GM18858 (cell line): Measurements from ENCODE around the gene USP11.

Source experiments
- ATAC-seq: cut with Tn5 transposase; IDR thresholded peaks from one replicate; pipeline ENCODE4 v1.9.1; 2021; ENCODE audit not compliant: unreplicated experiment

Gene USP11

DNA sequence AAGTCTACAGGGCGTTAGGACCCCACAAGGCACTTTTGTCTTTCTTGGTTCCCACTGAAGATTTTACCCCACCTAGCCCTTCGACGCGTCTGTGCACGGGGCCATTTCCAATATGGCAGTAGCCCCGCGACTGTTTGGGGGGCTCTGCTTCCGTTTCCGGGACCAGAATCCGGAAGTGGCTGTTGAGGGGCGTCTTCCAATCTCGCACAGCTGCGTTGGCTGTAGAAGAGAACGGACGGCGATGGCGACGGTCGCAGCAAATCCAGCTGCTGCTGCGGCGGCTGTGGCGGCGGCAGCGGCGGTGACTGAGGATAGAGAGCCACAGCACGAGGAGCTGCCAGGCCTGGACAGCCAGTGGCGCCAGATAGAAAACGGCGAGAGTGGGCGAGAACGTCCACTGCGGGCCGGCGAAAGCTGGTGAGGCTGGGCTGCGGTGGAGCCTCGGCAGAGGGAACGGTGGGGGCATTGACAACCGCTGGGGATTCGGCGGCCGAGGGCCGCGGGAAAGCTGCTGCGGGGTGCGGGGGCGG is at the start of gene USP11:
Gene USP11, plus strand, starts transcription at position 207 of the 530 bp plus-strand sequence. Its CDS starts 35 bp downstream, at position 242.
- ATAC-seq, result peak; percentile 4

DNA sequence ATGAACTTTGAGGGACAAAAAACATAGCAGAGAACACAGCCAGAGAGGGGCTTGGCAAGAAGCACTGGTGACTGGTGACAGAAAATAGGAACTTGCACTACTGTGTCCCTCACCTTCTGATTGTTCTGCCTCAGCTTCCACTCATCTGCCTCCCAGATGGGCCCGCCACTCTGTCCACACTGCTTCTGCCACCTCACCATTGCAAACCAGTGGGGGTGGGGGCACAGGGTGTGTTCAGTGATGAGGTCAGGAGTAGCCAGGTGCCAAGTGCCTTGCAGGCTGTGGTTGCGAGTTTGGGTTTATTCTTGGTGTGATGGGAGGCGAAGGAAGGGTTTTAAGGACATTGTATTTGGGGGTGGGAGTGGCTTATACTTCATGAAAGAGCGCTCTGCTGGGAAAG is 48.3 kb upstream of the USP11 start:
- ATAC-seq, result no peak

DNA sequence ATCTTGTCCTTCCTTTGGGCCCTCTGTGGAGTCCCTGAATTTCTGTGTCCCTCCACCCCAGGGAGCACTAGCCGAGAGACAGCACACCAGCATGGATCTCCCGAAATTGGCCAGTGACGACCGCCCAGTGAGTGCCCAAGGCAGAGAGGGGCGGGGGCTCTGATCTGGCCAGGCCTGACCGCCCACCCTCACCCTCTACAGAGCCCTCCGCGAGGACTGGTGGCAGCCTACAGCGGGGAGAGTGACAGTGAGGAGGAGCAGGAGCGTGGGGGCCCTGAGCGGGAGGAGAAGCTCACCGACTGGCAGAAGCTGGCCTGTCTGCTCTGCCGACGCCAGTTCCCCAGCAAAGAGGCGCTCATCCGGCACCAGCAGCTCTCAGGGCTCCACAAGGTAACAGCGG is 47.6 kb upstream of the USP11 start:
- ATAC-seq, result no peak

DNA sequence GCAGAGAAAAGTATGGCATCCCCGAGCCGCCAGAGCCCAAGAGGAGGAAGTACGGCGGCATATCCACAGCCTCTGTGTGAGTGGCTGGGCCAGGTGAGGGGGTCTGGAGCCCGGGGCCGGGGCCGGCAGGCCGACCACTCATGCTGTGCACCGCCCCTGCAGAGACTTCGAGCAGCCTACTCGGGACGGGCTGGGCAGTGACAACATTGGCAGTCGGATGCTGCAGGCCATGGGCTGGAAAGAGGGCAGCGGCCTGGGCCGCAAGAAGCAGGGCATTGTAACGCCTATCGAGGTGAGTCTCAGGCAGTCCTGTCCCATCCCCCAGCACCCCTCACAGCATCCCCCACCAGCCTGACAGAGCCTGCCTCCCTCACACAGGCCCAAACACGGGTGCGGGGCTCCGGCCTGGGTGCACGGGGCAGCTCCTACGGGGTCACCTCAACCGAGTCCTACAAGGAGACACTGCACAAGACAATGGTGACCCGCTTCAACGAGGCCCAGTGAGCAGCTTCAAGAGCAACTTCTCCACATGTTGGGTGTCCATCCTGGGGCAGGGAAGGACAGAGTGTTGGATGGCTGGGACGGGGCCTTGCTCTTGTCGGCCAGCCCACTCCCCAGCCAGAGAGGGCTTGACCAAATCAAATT is 46.6 kb upstream of the USP11 start:
- no peak for ATAC-seq

DNA sequence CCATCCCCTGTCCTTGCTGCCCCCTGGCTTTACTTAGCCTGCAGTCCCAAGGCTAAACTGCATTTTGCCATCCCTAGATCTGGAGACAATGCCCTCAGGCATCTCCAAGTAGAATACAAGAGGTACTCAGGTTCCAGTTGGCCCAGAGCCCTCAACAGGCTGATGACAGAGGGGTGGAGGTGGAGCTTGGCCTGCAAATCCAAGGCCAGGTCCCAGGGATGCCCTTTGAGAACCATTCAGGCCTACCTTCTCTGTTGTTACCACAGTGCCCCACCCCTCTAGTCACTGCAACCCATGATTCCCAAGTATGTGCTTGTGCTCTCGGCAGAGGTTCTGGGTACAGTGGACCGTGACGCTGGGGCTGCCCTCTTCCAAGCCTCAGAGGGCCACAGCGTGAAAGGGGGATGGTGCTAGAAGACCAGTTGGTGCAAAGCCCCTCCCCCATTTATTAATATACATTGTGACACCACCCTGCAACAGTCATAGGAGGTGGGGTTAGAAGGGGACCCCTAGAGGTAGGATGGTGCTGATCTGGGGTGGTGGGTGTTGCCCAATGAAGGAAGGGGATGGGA is 45.6 kb upstream of the USP11 start:
- no peak for ATAC-seq

DNA sequence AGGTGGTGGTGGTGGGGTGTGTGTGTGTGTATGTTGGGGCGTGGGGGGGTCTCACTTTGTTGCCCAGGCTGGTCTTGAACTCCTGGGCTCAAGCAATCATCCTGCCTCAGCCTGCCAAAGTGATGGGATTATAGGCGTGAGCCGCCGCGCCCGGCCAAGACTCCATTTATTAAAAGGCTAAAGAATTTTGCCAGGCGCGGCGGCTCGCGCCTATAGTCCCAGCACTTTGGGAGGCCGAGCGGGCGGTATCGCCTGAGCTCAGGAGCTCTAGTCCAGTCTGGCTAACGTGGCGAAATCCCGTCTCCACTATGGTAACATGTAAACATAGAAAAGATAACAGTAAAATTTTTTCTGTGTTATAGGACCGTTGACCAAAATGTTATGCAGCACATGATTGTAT is 42.9 kb upstream of the USP11 start:
- no peak for ATAC-seq

DNA sequence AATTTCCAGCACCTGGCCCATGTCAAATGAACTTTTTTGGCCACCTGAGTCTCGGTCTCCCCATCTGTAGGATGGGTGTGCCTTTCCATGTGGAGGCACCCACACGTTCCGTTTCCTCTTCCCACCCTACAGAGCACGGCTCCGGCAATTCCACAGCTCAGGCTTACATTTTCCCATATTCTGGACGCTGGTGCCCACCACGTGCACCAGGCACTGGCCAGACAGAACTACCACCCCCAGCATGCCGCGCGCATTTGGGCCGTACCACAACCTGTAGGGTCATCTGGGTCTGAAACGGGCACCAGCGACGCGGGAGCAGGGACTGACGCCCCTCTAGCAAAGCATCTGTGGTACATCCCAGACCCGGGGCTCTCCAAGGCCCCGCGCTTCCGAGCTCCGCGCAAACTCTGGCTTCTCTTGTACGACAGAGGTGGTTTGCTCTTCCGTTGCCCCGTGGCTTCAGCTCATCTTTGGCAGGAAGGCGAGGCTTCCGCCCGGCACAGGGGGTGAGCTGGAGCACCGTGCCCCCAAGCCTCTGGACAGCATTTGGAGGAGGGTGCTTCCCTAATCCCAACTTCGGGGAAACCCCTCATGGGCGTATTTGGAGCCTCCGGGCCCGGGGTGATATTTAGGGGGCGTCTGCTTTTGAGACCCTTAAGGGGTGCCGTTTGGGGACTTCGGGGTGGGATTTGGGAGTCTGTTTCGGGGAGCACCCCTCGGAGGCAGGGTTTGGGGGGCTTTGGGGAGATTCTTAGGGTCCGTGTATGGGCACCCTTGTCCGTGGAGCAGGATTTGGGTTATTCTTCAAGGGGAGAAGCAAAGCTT is 42.2 kb upstream of the USP11 start:
- peak; percentile 46 for ATAC-seq

DNA sequence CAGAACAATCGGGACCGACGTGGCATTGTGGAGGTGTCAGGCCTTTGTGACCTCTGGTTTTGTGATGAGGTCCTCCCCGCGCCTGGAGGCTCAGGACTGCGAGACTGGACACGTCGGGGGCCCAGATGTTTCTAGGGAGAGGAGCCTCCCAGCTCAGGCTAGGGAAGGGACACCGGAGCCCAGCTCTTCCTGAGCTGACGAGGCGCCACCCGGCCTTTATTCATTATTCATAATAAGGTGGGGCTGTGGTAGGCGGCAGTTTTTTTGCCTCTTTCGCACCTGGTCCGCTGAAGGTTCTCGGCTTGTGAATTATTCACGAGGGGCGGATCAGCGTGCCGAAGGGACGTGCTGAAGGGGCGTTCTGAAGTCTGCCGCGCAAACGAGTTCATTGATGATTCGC is 41.5 kb upstream of the USP11 start:
- no peak for ATAC-seq

DNA sequence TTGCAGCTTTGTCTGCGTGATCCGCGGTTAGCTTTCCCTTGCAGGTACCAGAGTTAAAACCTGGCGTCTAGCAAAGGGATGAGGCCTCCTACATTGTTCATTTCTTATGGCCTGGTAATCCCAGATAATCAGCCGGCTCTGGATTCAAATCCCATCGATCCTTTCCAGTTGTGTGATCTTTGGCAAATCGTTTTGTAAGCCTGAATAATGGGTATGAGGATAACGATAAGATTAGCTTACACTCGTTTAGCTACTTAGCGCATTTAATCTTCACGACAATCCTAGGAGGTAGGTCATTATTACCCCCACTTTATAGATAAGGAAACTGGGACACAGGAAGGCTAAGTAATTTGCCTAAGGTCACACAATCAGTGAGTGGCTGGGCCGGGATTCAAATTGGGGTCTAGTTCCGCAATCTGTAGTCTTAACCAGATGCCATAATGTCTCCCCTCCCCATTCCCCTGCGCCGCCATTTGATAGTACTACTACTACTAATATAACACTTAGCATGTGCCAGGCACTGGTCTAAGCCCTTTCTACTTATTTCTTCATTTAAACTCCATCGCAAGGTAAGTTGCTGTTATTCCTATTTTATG is 40.9 kb upstream of the USP11 start:
- no peak for ATAC-seq

DNA sequence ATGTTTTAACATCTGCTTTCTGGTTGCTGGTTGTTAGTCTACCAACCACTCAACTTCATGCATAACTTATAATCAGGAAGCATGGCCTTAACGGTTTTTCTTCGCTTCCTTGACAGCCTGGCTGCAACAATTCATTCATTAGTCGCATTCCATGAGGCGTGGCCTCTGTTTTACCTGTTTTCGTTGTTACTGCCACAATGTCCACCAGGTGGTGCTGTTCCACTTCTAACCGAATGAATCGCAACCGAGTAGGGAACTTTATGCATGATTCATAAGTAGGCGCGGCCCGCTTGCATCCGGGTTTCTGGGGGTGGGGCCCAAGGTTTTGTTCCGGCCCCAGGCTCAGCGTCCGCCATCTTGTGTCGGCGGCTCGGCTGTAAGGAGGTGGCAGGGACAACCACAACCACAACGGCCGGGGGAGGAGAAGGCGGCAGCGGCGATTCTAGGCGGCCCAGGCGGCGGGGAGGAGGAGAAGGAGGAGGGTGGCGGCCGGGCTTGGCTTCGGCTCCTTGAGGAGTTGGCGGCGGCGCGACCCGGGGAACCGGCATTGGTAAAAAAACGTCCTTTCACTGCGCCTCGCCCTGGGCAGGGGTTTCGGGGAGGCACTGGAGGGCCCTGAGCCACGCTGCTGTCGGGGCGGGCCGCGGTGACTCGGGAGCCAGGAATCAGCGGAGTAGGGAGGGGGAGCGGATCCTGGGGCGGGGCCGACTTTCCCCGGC is 39.2 kb upstream of the USP11 start, which contains the start of gene UBA1:
Gene UBA1, plus strand, starts transcription at position 355 of the 719 bp plus-strand sequence. CDS start 4,974 bp downstream, outside the sequence.
- peak; percentile 71 for ATAC-seq

DNA sequence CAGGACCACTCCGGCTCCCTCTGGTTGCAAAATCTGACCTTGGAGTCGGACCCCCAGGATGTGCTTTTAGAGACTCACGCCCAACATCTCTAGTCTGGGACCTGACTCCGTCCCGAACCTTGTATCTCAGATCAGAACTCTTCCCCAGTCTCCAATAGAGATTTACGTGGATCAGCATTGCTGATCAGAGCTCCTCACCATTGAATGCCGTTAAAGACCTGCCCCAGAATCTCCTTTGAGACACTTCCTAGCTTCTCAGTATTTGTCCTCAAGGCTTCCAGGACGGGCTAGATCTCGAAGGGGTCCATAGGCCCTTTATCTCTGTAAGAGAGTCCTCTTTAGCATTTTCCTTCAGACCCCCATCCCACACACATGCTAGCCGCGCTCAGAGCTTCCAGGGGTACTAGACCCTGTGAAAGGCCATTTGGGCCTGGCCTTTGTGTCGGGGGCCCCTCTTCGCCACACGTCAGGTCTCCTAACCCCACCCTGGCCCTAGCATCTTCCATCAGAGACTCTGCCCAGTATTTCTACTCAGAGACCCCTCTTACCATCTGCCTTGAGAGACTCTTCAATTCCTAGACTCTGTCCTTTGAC is 38.5 kb upstream of the USP11 start:
- ATAC-seq, result no peak

DNA sequence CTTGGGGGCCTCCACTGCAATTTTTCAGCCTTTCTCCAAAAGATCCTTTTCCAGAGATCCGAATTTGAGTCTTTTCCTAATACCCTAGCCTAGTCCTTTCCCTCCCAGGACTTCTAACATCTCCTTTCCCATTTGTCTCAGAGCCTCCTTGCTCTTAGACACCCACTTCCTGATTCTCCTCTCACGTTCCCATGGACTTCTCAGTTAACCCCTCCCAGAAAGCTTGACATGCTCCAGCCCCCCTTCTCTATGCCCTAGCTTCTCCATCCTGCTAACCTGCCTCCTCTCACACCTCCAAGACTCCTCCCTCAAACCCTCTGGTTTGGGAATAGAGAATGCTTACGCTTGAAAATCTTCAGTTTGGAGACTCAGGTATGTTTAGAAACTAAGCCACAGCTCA is 36.7 kb upstream of the USP11 start:
- ATAC-seq, result no peak

DNA sequence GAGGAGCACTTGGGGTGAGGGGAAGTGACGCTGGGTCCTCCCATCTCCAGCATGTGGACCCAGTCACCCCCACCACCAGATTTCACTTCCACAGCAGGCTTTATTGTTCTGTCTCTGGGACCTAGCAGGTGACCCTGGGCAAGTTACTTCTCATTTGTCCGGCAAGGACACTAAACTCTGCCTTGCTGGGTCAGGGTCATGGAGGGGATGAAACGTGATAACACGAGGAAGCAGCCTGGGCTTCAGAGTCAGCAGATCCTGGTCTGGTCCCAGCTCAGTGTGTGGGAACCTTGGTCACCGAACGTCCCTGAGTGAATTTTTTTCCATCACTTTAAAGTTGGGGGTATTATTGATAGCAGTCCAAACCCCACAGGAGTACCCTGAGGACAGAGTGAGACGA is 35.3 kb upstream of the USP11 start:
- ATAC-seq, result no peak

DNA sequence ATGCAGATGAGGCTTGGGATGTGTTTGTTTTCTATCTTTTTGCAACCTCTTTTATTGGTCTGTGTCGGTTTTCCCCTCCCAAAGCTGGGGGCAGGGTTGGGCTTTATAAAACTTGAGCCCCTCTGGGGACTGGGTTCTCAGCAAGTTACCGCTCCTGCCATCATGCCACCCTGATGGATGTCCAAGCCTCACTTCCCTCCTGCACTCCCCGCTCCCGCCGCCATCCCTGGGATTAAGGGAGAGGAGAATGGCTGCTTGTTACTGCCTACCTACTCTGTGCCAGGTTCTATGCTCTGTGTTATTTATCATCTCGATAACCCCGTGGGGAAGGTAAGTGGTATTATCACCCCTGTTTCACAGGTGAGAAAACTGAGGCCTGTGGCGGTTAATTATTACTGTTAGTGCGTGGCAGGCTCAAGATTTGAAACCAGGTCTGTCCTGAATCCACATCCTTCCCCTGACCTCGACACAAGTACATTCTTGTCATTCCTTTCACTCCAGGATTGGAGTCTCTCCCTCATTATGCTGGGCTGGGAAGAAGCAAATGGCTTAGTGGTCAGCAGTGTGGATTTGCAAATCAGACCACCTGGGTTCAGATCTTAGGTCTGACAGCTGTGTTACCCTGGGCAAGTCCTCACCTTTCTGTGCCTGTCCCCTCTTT is 34.7 kb upstream of the USP11 start:
- no peak for ATAC-seq

DNA sequence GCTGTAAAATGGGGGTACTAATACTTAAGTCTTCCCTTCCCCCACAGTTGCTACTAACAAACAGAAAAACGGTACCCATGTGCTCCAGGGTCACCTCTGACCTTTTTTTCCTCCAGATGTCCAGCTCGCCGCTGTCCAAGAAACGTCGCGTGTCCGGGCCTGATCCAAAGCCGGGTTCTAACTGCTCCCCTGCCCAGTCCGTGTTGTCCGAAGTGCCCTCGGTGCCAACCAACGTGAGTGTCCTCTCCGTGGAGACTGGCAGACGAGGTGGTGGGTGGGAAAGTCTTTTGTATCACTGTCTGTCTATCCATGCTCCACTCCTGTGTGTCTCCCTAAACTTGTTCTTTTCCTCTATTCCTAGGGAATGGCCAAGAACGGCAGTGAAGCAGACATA is 34.1 kb upstream of the USP11 start:
- no peak for ATAC-seq

DNA sequence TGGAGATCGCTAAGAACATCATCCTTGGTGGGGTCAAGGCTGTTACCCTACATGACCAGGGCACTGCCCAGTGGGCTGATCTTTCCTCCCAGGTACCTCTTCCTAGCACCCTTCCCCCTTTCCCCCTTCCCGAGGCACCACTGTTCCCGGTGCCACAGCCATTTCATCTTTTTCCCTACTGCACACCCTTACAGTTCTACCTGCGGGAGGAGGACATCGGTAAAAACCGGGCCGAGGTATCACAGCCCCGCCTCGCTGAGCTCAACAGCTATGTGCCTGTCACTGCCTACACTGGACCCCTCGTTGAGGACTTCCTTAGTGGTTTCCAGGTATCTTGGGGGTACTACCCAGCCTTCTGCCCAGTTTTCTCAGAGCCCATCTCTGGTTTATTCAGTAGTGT is 33.5 kb upstream of the USP11 start:
- no peak for ATAC-seq

DNA sequence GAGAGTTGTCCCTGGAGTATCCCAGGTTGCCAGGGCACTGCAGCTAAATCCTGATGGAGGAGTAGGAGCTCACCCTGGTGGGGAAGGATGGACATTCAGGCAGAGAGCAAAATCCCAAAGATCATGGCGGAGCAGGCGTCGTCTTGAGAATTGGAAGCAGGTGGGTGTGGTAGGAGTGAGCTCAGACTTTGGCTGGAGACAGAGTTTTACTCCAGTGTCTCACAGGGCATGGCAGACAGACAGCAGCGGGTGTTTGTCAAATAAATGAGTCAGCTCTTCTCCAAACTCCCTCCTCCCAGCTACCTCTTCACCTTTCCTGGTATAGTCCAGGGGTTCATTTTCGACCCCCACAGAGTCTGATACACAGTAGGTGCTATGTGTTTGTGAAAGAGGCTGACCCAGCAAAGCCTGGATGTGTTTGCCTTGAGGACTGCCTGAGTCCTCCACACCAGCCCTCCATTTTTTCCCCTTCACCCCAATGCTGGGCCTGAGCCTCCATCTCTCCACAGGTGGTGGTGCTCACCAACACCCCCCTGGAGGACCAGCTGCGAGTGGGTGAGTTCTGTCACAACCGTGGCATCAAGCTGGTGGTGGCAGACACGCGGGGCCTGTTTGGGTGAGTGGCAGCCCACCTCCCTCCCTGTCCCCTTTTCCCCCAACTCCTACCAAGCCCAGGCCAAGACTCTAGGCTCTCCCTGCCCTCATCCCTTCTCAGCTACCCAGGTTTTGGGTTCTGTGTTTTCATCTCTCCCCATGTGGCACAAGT is 32.2 kb upstream of the USP11 start:
- no peak for ATAC-seq

DNA sequence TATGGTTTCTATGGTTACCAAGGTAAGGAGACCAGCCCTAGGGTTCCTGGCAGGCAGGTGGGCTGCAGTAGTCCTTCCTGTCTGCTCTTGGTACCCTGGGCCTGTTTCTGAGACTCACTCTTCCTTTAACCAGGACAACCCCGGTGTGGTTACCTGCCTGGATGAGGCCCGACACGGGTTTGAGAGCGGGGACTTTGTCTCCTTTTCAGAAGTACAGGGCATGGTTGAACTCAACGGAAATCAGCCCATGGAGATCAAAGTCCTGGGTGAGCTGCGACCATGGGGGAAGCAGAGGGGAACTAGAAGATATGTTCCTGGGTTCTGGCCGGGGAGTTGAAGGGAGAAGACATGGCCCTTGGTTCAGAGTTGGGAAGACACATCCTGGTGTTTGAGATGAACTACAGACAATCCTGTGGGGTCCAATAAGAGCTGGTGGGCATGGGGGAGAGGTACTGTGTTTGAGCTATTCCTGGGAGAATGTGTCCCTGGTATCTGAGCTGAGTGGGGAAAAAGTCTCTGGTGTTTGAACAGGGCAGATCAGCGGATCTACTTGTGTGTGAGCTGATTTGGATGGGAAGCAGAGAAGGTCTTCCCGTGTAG is 31.4 kb upstream of the USP11 start:
- no peak for ATAC-seq

DNA sequence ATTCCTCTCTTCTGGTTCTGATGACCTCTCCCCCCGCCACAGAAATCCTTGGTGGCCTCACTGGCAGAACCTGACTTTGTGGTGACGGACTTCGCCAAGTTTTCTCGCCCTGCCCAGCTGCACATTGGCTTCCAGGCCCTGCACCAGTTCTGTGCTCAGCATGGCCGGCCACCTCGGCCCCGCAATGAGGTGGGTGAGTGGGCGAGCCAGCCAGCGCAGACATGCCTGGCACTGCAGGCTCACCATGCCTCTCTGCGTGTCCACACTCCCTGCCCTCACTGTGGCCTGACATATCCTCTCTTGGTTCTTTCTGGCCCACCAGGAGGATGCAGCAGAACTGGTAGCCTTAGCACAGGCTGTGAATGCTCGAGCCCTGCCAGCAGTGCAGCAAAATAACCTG is 30.5 kb upstream of the USP11 start:
- no peak for ATAC-seq
